ENCODE data around the gene SMAP1. TPM values are rescaled to one million over a fixed set of nuclear protein-coding genes. Genes with fewer than 3 reads are reported as not detected.

SMAP1 gene
- total and polyA plus RNA-seq, 5 donors from 2014 or later = 17.5 to 35.2 (median 28.3) TPM

DNA sequence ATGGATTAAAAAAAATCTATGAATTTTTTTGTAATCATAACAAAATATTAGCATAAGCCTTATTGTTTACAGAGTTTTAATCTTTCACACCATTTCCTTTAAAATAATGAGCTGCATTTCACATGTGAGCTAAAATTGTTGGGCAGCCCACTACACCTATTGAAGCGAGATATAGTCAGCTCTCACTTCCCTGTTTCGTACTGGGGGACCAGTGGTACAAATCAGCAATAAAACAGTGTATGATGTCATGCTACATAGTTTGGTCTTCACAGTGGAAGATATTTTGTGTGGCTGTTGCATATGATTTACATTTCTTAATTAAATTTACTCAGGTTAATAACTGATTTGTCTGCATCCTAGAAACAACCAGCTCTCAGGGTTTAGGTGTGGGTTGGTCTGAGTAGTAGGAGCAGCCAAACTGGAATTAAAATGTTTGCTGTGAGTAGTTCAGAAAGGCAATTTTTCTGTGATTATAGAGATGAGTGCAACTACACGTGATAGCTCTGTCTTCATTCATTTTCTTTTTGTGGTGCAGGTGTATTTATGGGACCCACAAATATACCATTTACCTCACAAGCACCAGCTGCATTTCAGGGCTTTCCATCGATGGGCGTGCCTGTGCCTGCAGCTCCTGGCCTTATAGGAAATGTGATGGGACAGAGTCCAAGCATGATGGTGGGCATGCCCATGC is 189.8 kb downstream of the SMAP1 start:
- ATAC-seq (ENCODE audit: low read depth in 2 of 2) = no peak
- H3K36me3 ChIP-seq (ENCODE audit: control insufficient read depth, insufficient read depth, low read length) = peaks cover 49% of the 10 kb centered on the region
- Mint-ChIP-seq H3K9me3 (no peaks in the 10 kb centered on the region), H3K4me3 (no peak overlapping the region), H3K4me1 (peaks cover 0 to 11% (median 0%) of the 10 kb centered on the region in 4 donors), H3K27ac (no peak overlapping the region), H3K27me3 (no peaks in the 10 kb centered on the region), H3K36me3 (peaks cover 23% of the 10 kb centered on the region)
- no peak overlapping the region for H3K4me3 ChIP-seq (ENCODE audit: low read depth, low read length)
- no peak for DNase-seq
- H3K9me3 ChIP-seq (ENCODE audit: control insufficient read depth in 2 of 2, low read length in 2 of 2) = no peaks in the 10 kb centered on the region
- H3K27ac ChIP-seq (ENCODE audit: insufficient read depth, low read length, poor library complexity, severe bottlenecking) = no peak overlapping the region
- H3K4me1 ChIP-seq (ENCODE audit: control insufficient read depth, insufficient read depth, low read length, poor library complexity, severe bottlenecking) = no peaks in the 10 kb centered on the region
- no peaks in the 10 kb centered on the region for H3K27me3 ChIP-seq (ENCODE audit: control insufficient read depth, insufficient read depth, low read length)

DNA sequence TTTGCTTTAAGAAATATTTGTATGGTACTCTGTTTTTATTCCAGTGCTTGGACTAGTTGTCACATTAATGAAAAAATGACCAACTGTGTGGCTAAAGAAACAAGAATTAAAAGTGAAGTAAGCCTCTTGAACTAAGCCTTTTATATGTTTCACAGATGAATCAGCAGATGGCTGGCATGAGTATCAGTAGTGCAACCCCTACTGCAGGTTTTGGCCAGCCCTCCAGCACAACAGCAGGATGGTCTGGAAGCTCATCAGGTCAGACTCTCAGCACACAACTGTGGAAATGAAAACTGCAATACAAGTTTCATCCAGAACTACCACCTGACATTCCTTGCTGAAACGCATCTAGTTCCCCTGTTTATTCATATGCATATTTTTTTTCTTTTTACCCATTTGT is 192.4 kb downstream of the SMAP1 start:
- Mint-ChIP-seq H3K4me1 (peaks cover 0 to 9% (median 0%) of the 10 kb centered on the region in 4 donors), H3K36me3 (peaks cover 20% of the 10 kb centered on the region), H3K27ac (no peak overlapping the region), H3K27me3 (no peaks in the 10 kb centered on the region), H3K4me3 (no peak overlapping the region), H3K9me3 (no peaks in the 10 kb centered on the region)
- H3K27ac ChIP-seq (ENCODE audit: insufficient read depth, low read length, poor library complexity, severe bottlenecking) = no peak overlapping the region
- H3K27me3 ChIP-seq (ENCODE audit: control insufficient read depth, insufficient read depth, low read length) = no peaks in the 10 kb centered on the region
- DNase-seq (no peak), ATAC-seq (ENCODE audit: low read depth in 2 of 2) (no peak)
- peaks cover 37% of the 10 kb centered on the region for H3K36me3 ChIP-seq (ENCODE audit: control insufficient read depth, insufficient read depth, low read length)
- no peaks in the 10 kb centered on the region for H3K4me1 ChIP-seq (ENCODE audit: control insufficient read depth, insufficient read depth, low read length, poor library complexity, severe bottlenecking)
- no peaks in the 10 kb centered on the region for H3K9me3 ChIP-seq (ENCODE audit: control insufficient read depth in 2 of 2, low read length in 2 of 2)
- H3K4me3 ChIP-seq (ENCODE audit: low read depth, low read length) = no peak overlapping the region

DNA sequence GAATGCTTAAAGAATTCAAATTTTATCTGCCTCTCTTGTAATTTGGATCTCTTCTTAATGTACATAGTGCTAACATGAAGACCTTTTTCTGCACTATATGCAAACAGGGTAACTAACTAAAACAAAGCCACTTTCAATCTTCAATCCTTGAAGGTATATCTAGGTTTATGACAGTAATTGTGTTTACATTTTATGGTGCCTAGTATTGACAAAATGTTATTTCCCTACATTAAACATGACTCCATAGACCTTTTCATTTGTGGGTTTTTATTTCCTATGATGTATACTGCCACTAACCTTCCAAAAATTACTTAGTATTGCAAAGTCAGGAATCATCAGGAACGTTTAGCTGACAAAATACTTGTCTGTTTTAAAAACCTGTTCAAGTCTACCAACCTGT is 193.2 kb downstream of the SMAP1 start:
- no peak overlapping the region for H3K27ac Mint-ChIP-seq
- H3K27me3 ChIP-seq (ENCODE audit: control insufficient read depth, insufficient read depth, low read length) = no peaks in the 10 kb centered on the region
- peaks cover 0 to 5% (median 0%) of the 10 kb centered on the region in 4 donors for H3K4me1 Mint-ChIP-seq
- H3K4me1 ChIP-seq (ENCODE audit: control insufficient read depth, insufficient read depth, low read length, poor library complexity, severe bottlenecking) = no peaks in the 10 kb centered on the region
- ATAC-seq (ENCODE audit: low read depth in 2 of 2) = no peak
- no peak overlapping the region for H3K4me3 Mint-ChIP-seq
- H3K9me3 ChIP-seq (ENCODE audit: control insufficient read depth in 2 of 2, low read length in 2 of 2) = no peaks in the 10 kb centered on the region
- no peaks in the 10 kb centered on the region for H3K9me3 Mint-ChIP-seq
- H3K36me3 Mint-ChIP-seq = peaks cover 17% of the 10 kb centered on the region
- H3K36me3 ChIP-seq (ENCODE audit: control insufficient read depth, insufficient read depth, low read length) = peaks cover 36% of the 10 kb centered on the region
- DNase-seq = no peak
- no peak overlapping the region for H3K4me3 ChIP-seq (ENCODE audit: low read depth, low read length)
- no peaks in the 10 kb centered on the region for H3K27me3 Mint-ChIP-seq
- no peak overlapping the region for H3K27ac ChIP-seq (ENCODE audit: insufficient read depth, low read length, poor library complexity, severe bottlenecking)

DNA sequence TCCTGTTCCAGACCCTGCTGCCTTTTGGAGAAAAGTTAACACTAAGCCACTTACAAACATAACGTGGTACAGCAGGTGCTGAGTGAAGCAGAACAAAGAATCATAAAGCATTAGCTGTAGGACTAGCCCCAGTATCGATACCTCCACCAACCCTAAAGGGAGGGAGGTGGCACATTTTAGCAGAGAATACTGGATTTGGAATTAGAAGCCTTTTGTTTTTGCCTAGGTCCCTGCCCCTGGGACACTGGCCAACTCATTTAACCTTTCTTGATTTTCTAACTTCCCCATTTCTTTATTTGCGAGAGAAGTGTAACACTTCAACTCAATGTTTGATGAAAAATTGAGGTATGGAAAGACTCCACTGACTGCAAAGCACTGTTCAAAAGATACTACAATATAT is 195.7 kb downstream of the SMAP1 start:
- Histone ChIP-seq H3K9me3 (ENCODE audit: control insufficient read depth in 2 of 2, low read length in 2 of 2) (no peaks in the 10 kb centered on the region), H3K4me3 (ENCODE audit: low read depth, low read length) (no peak overlapping the region), H3K27ac (ENCODE audit: insufficient read depth, low read length, poor library complexity, severe bottlenecking) (no peak overlapping the region), H3K27me3 (ENCODE audit: control insufficient read depth, insufficient read depth, low read length) (no peaks in the 10 kb centered on the region), H3K36me3 (ENCODE audit: control insufficient read depth, insufficient read depth, low read length) (peaks cover 20% of the 10 kb centered on the region), H3K4me1 (ENCODE audit: control insufficient read depth, insufficient read depth, low read length, poor library complexity, severe bottlenecking) (no peaks in the 10 kb centered on the region)
- ATAC-seq (ENCODE audit: low read depth in 2 of 2) (no peak), DNase-seq (no peak)
- peaks cover 12% of the 10 kb centered on the region for H3K36me3 Mint-ChIP-seq
- H3K27ac Mint-ChIP-seq = no peak overlapping the region
- no peak overlapping the region for H3K4me3 Mint-ChIP-seq
- H3K27me3 Mint-ChIP-seq = peaks cover 11% of the 10 kb centered on the region
- peaks cover 0 to 4% (median 2%) of the 10 kb centered on the region in 7 donors for H3K9me3 Mint-ChIP-seq
- H3K4me1 Mint-ChIP-seq = peaks cover 0 to 5% (median 0%) of the 10 kb centered on the region in 4 donors

DNA sequence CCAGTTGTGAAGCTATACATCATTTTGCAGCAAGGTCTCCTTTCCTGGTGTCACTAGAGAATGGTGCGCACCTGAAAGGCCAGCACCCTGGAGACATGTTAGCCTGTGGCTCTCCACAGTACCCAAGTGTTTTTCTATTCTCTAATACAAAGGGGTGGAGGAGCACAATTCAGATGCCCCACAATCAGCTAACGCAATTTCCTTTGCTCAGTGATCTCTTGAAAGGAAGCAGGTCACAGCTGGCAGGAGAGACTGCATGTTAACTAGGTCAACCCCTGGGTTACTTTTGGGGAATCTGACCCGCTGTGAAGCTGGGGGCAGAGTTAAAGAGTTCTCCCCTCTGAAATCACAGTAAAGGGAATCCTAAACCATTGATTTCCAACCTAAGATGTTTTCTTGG is 196.7 kb downstream of the SMAP1 start:
- ATAC-seq (ENCODE audit: low read depth in 2 of 2) (no peak), DNase-seq (no peak)
- Mint-ChIP-seq H3K27ac (no peak overlapping the region), H3K4me3 (no peak overlapping the region), H3K27me3 (peaks cover 11% of the 10 kb centered on the region), H3K4me1 (peaks cover 0 to under 1% (median 0%) of the 10 kb centered on the region in 4 donors), H3K9me3 (peaks cover 0 to 4% (median 2%) of the 10 kb centered on the region in 7 donors), H3K36me3 (peaks cover 4% of the 10 kb centered on the region)
- Histone ChIP-seq H3K4me1 (ENCODE audit: control insufficient read depth, insufficient read depth, low read length, poor library complexity, severe bottlenecking) (no peaks in the 10 kb centered on the region), H3K4me3 (ENCODE audit: low read depth, low read length) (no peak overlapping the region), H3K36me3 (ENCODE audit: control insufficient read depth, insufficient read depth, low read length) (peaks cover 14% of the 10 kb centered on the region), H3K27ac (ENCODE audit: insufficient read depth, low read length, poor library complexity, severe bottlenecking) (no peak overlapping the region), H3K9me3 (ENCODE audit: control insufficient read depth in 2 of 2, low read length in 2 of 2) (no peaks in the 10 kb centered on the region), H3K27me3 (ENCODE audit: control insufficient read depth, insufficient read depth, low read length) (no peaks in the 10 kb centered on the region)

DNA sequence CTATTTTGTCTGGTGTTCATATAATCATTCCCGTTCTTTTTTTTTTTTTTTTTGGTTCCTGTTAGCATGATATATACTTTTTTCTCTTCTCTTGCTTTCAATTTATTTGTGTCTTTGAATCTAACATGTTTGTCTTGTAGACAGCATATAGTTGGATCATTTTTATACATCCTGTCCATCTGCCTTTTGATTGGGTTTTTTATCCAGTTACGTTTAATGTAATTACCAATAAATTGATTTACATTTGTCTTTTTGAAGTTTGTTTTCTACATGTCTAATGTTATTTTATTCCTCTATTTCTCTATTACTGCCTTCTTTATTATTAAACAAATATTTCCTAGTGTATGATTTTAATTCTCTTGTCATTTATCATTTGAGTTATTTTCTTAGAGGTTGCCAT is 204.8 kb downstream of the SMAP1 start:
- Histone ChIP-seq H3K36me3 (ENCODE audit: control insufficient read depth, insufficient read depth, low read length) (no peaks in the 10 kb centered on the region), H3K27ac (ENCODE audit: insufficient read depth, low read length, poor library complexity, severe bottlenecking) (no peak overlapping the region), H3K4me1 (ENCODE audit: control insufficient read depth, insufficient read depth, low read length, poor library complexity, severe bottlenecking) (no peaks in the 10 kb centered on the region), H3K27me3 (ENCODE audit: control insufficient read depth, insufficient read depth, low read length) (peaks cover 2% of the 10 kb centered on the region), H3K9me3 (ENCODE audit: control insufficient read depth in 2 of 2, low read length in 2 of 2) (peaks cover 6 to 20% of the 10 kb centered on the region in 2 experiments), H3K4me3 (ENCODE audit: low read depth, low read length) (no peak overlapping the region)
- Mint-ChIP-seq H3K36me3 (no peaks in the 10 kb centered on the region), H3K4me3 (no peak overlapping the region), H3K27me3 (peaks cover 35% of the 10 kb centered on the region), H3K27ac (no peak overlapping the region), H3K9me3 (peaks cover 1 to 21% (median 8%) of the 10 kb centered on the region in 7 donors), H3K4me1 (no peaks in the 10 kb centered on the region)
- ATAC-seq (ENCODE audit: low read depth in 2 of 2) (no peak), DNase-seq (no peak)

DNA sequence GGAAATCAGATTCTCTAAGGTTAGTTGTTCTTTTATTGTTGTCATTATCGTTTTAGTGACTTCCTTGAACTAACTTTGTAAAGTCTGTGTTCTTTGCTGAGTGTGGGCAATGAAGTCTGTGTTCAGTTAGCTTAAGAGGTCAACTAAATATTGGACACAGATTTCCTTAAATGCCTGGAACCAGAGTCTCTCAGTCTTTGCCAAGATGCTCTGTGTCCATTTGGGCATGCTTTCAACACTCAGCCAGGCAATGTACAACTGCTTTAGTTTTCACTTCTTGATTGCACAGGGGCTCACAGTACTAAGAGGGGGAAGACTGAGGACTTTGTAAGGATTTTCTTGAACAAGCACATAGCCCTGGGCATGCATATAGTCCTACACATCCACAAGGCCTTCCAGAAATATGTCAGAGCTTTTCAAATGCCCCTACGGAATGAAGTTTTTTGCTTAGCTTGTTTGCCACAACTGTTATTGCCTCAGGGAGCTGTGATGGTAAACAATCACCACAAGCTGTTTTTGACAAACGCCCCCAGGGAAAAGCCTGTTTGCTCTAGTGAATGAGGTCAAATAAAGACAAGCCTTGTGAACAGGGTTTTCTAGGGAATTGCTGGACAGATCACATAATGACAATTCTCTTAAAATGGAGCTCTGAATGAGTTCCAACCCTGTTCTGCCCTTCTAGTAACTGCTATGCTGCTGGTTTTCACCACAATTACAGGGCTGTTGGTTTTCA is 206.7 kb downstream of the SMAP1 start:
- H3K27ac Mint-ChIP-seq = no peak overlapping the region
- no peaks in the 10 kb centered on the region for H3K36me3 ChIP-seq (ENCODE audit: control insufficient read depth, insufficient read depth, low read length)
- no peak overlapping the region for H3K4me3 Mint-ChIP-seq
- no peak overlapping the region for H3K27ac ChIP-seq (ENCODE audit: insufficient read depth, low read length, poor library complexity, severe bottlenecking)
- H3K27me3 ChIP-seq (ENCODE audit: control insufficient read depth, insufficient read depth, low read length) = peaks cover 2% of the 10 kb centered on the region
- H3K27me3 Mint-ChIP-seq = peaks cover 32% of the 10 kb centered on the region
- ATAC-seq (ENCODE audit: low read depth in 2 of 2) = no peak
- no peaks in the 10 kb centered on the region for H3K4me1 Mint-ChIP-seq
- peaks cover 6 to 20% of the 10 kb centered on the region in 2 experiments for H3K9me3 ChIP-seq (ENCODE audit: control insufficient read depth in 2 of 2, low read length in 2 of 2)
- no peak overlapping the region for H3K4me3 ChIP-seq (ENCODE audit: low read depth, low read length)
- no peaks in the 10 kb centered on the region for H3K4me1 ChIP-seq (ENCODE audit: control insufficient read depth, insufficient read depth, low read length, poor library complexity, severe bottlenecking)
- DNase-seq = no peak
- peaks cover 1 to 21% (median 8%) of the 10 kb centered on the region in 7 donors for H3K9me3 Mint-ChIP-seq
- H3K36me3 Mint-ChIP-seq = no peaks in the 10 kb centered on the region

Measured in CD4-positive, CD25-positive, alpha-beta regulatory T cell (primary cell).